Measurements from ENCODE around the gene BCAS4. TPM values are rescaled to one million over a fixed set of nuclear protein-coding genes. Genes with fewer than 3 reads are reported as not detected.

BCAS4 gene
- total RNA-seq, 4 donors from 2014 or later: 6.6 to 15.7 (median 13.1) TPM

GRCh38 chr20:50805349-50805684, 10.5 kb downstream of the BCAS4 start:
- no peaks in the 10 kb centered on the region for H3K36me3 ChIP-seq
- intact Hi-C loops (cut with DNase I): no loop called here
- H3K9me3 ChIP-seq: no peaks in the 10 kb centered on the region
- TF ChIP-seq POLR2A (IDR thresholded peaks at IDR 0.05) (no peak), CTCF (IDR thresholded peaks at IDR 0.05) (no peak)
- H3K27ac ChIP-seq: no peak overlapping the region
- no peak overlapping the region for H3K4me3 ChIP-seq (replicated peaks in 1 of 3)
- 96 to 100% methylated on average over 1 of the region's 1 CpG for WGBS, 2 donors
- H3K4me1 ChIP-seq: no peaks in the 10 kb centered on the region
- H3K27me3 ChIP-seq: no peaks in the 10 kb centered on the region
- no peak for DNase-seq

GRCh38 chr20:50806126-50806768, 11.4 kb downstream of the BCAS4 start:
- no peak overlapping the region for H3K27ac ChIP-seq
- no peaks in the 10 kb centered on the region for H3K4me1 ChIP-seq
- no peak overlapping the region for H3K4me3 ChIP-seq (replicated peaks in 1 of 3)
- 90 to 94% methylated on average over 5 of the region's 5 CpGs for WGBS, 2 donors
- H3K27me3 ChIP-seq: no peaks in the 10 kb centered on the region
- DNase-seq: no peak
- intact Hi-C loops (cut with DNase I): no loop called here
- H3K36me3 ChIP-seq: no peaks in the 10 kb centered on the region
- H3K9me3 ChIP-seq: no peaks in the 10 kb centered on the region
- TF ChIP-seq POLR2A (IDR thresholded peaks at IDR 0.05) (no peak), CTCF (IDR thresholded peaks at IDR 0.05) (no peak)

GRCh38 chr20:50810063-50810462, 15.2 kb downstream of the BCAS4 start:
- TF ChIP-seq CTCF (IDR thresholded peaks at IDR 0.05) (no peak), POLR2A (IDR thresholded peaks at IDR 0.05) (no peak)
- Histone ChIP-seq H3K9me3 (no peaks in the 10 kb centered on the region), H3K4me1 (peaks cover 2 to 5% of the 10 kb centered on the region in 2 donors), H3K27me3 (no peaks in the 10 kb centered on the region), H3K36me3 (no peaks in the 10 kb centered on the region), H3K4me3 (replicated peaks in 1 of 3) (no peak overlapping the region), H3K27ac (no peak overlapping the region)
- whole genome bisulfite sequencing, 2 donors: 79 to 88% methylated on average over 4 of the region's 4 CpGs
- intact Hi-C loops (cut with DNase I): no loop called here
- no peak for DNase-seq

- Histone ChIP-seq H3K36me3 (no peaks in the 10 kb centered on the region), H3K9me3 (no peaks in the 10 kb centered on the region), H3K4me1 (peaks cover 8 to 9% of the 10 kb centered on the region in 2 donors), H3K4me3 (replicated peaks in 1 of 3) (no peak overlapping the region), H3K27me3 (no peaks in the 10 kb centered on the region), H3K27ac (no peak overlapping the region)
- DNase-seq: no peak
- intact Hi-C loops (cut with DNase I): no loop called here
- TF ChIP-seq POLR2A (IDR thresholded peaks at IDR 0.05) (no peak), CTCF (IDR thresholded peaks at IDR 0.05) (no peak)
- 94% methylated on average over 4 of the region's 4 CpGs for WGBS, 2 donors
Observed at GRCh38 chr20:50810842-50811241, 16.0 kb downstream of the BCAS4 start.

- Histone ChIP-seq H3K27me3 (no peaks in the 10 kb centered on the region), H3K4me1 (peaks cover 13 to 19% of the 10 kb centered on the region in 2 donors), H3K4me3 (replicated peaks in 1 of 3) (no peak overlapping the region), H3K9me3 (no peaks in the 10 kb centered on the region), H3K36me3 (no peaks in the 10 kb centered on the region), H3K27ac (no peak overlapping the region)
- 96 to 97% methylated on average over 10 of the region's 10 CpGs for WGBS, 2 donors
- intact Hi-C loops (cut with DNase I): no loop called here
- TF ChIP-seq CTCF (IDR thresholded peaks at IDR 0.05) (no peak), POLR2A (IDR thresholded peaks at IDR 0.05) (no peak)
- no peak for DNase-seq
Observed at GRCh38 chr20:50813101-50813643, 18.3 kb downstream of the BCAS4 start.

Data from thyroid gland (tissue), 4 donors.